Measurements from ENCODE around the gene NPFFR1.

NPFFR1 gene

GRCh38 chr10:70274643-70275042 is 9.2 kb downstream of the NPFFR1 start:
- DNase-seq (ENCODE audit: low spot score), result no peak
- in situ Hi-C loops (cut with MboI; ENCODE audit: low sequenced_read_pairs, unreplicated experiment), result loop anchor here (5.0 kb wide), 1 partner anchor 88 kb away; no protein-coding TSS in a partner anchor
- TF ChIP-seq, protein P1, sequence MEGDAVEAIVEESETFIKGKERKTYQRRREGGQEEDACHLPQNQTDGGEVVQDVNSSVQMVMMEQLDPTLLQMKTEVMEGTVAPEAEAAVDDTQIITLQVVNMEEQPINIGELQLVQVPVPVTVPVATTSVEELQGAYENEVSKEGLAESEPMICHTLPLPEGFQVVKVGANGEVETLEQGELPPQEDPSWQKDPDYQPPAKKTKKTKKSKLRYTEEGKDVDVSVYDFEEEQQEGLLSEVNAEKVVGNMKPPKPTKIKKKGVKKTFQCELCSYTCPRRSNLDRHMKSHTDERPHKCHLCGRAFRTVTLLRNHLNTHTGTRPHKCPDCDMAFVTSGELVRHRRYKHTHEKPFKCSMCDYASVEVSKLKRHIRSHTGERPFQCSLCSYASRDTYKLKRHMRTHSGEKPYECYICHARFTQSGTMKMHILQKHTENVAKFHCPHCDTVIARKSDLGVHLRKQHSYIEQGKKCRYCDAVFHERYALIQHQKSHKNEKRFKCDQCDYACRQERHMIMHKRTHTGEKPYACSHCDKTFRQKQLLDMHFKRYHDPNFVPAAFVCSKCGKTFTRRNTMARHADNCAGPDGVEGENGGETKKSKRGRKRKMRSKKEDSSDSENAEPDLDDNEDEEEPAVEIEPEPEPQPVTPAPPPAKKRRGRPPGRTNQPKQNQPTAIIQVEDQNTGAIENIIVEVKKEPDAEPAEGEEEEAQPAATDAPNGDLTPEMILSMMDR (IDR thresholded peaks at IDR 0.05; ENCODE audit: borderline replicate concordance, control extremely low read depth, extremely low read depth, insufficient read depth, missing control alignments), result no peak

GRCh38 chr10:70272925-70273316 is 10.9 kb downstream of the NPFFR1 start:
- DNase-seq (ENCODE audit: low spot score), result peak; percentile 75
- in situ Hi-C loops (cut with MboI; ENCODE audit: low sequenced_read_pairs, unreplicated experiment), result loop anchor here (5.0 kb wide), 1 partner anchor 89 kb away; no protein-coding TSS in a partner anchor
- TF ChIP-seq, protein P1 (IDR thresholded peaks at IDR 0.05; ENCODE audit: borderline replicate concordance, control extremely low read depth, extremely low read depth, insufficient read depth, missing control alignments), result peak; percentile 6

GRCh38 chr10:70271996-70272924 is 11.5 kb downstream of the NPFFR1 start:
- TF ChIP-seq, protein P1 (IDR thresholded peaks at IDR 0.05; ENCODE audit: borderline replicate concordance, control extremely low read depth, extremely low read depth, insufficient read depth, missing control alignments), result no peak
- DNase-seq (ENCODE audit: low spot score), result no peak
- in situ Hi-C loops (cut with MboI; ENCODE audit: low sequenced_read_pairs, unreplicated experiment), result loop anchor here (5.0 kb wide), 1 partner anchor 90 kb away; no protein-coding TSS in a partner anchor

DNA sequence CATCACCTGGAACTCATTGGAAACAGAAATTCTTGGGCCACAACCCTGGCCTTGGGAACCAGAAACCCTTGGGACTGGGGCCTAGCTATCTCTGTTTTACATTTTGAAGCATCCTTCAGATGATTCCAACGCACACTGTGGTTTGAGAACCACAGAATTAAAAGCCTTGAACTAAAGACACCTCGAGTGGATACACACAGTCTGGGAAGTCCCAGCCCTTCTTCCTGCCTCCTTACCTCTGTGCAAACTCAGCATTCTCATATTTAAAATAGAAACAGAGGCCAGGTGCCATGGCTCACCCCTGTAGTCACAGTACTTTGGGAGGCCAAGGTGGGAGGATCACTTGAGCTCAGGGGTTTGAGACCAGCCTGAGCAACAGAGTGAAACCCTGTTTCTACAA is 12.9 kb downstream of the NPFFR1 start:
- no peak for DNase-seq (ENCODE audit: low spot score)
- in situ Hi-C loops (cut with MboI; ENCODE audit: low sequenced_read_pairs, unreplicated experiment), result loop anchor here (5.0 kb wide), 1 partner anchor 91 kb away; no protein-coding TSS in a partner anchor

GRCh38 chr10:70269741-70270140 is 14.1 kb downstream of the NPFFR1 start:
- no peak for DNase-seq (ENCODE audit: low spot score)
- TF ChIP-seq, protein P1 (IDR thresholded peaks at IDR 0.05; ENCODE audit: borderline replicate concordance, control extremely low read depth, extremely low read depth, insufficient read depth, missing control alignments), result no peak
- in situ Hi-C loops (cut with MboI; ENCODE audit: low sequenced_read_pairs, unreplicated experiment), result loop anchor here (5.0 kb wide), 1 partner anchor 93 kb away; no protein-coding TSS in a partner anchor

More for the DNA sequence above, 12.9 kb downstream of the NPFFR1 start:
- TF ChIP-seq, protein P1 (IDR thresholded peaks at IDR 0.05; ENCODE audit: borderline replicate concordance, control extremely low read depth, extremely low read depth, insufficient read depth, missing control alignments), result no peak

- no peak for DNase-seq (ENCODE audit: low spot score)
- in situ Hi-C loops (cut with MboI; ENCODE audit: low sequenced_read_pairs, unreplicated experiment), result no loop called here
- TF ChIP-seq, protein P1 (IDR thresholded peaks at IDR 0.05; ENCODE audit: borderline replicate concordance, control extremely low read depth, extremely low read depth, insufficient read depth, missing control alignments), result no peak
These were observed 15.4 kb downstream of the NPFFR1 start for GRCh38 chr10:70268376-70268775.
